ENCODE data around the gene EIF2S1. TPM values are rescaled to one million over a fixed set of nuclear protein-coding genes. Genes with fewer than 3 reads are reported as not detected.
"Not testable (repeated sequence)": the region's sequence is repeated elsewhere in the genome, so short reads cannot be mapped to it uniquely, and the experiment has no call there.

EIF2S1 gene
- total and polyA plus RNA-seq, 4 donors = 32.3 to 84.6 (median 70.1) TPM

DNA sequence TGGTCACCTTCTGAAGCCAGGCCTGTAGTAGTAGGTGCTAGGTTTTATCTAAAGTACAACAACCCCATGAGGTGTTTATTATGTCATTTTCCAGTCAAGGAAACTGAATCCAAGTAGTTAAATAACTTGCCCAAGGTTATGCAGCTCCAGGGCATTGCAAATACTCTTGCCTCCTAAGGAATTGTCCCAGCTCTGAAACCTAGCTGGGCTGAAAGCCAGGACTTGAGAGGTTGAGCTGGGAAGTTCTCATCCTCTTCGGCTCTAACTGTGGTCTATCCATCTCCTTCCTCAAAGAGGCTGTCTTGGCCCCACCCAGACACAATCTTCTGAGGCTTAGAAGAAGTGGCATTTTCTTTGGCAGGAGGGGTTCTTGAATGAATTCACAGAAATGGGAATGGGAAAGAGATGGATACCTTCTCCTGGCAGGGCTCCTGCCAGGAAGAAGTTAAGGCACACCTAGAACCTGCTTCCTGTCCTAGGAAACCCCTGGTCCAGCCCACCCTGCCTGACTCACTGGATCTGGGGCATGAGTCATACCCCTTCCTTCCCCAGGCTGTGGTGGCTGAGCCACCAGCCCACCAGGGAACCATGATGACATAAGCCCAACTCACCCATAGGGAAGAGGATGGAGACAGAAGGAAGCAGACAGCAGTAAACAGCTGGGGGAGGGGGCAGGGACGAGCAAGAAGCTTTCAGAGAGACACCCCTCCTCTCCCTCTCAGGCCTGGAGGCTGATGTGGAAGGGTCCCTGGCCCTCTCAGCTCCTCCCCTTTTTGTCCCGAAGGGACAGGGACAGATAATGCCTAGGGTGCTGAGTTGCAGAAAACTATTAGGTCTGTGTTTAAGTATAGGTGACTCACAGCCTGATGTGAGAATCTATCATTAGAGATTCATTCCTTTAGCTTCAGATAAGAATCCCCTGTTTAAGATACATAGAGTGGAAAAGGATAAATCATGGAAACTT, 54.0 kb downstream of the EIF2S1 start:
- TF ChIP-seq GABPA (IDR thresholded peaks at IDR 0.05 in 1 of 2, conservative IDR thresholded peaks at IDR 0.05 in 1 of 2) = no peak
- TF ChIP-seq SP1 (IDR thresholded peaks at IDR 0.05) = no peak
- TF ChIP-seq HNF4A (conservative IDR thresholded peaks at IDR 0.05) = no peak
- no peak for TF ChIP-seq JUND (IDR thresholded peaks at IDR 0.05)
- TF ChIP-seq TAF1 (conservative IDR thresholded peaks at IDR 0.05) = no peak
- no peak for TF ChIP-seq RAD21 (IDR thresholded peaks at IDR 0.05)
- no peak for TF ChIP-seq FOXA2 (IDR thresholded peaks at IDR 0.05)
- TF ChIP-seq, protein P1, sequence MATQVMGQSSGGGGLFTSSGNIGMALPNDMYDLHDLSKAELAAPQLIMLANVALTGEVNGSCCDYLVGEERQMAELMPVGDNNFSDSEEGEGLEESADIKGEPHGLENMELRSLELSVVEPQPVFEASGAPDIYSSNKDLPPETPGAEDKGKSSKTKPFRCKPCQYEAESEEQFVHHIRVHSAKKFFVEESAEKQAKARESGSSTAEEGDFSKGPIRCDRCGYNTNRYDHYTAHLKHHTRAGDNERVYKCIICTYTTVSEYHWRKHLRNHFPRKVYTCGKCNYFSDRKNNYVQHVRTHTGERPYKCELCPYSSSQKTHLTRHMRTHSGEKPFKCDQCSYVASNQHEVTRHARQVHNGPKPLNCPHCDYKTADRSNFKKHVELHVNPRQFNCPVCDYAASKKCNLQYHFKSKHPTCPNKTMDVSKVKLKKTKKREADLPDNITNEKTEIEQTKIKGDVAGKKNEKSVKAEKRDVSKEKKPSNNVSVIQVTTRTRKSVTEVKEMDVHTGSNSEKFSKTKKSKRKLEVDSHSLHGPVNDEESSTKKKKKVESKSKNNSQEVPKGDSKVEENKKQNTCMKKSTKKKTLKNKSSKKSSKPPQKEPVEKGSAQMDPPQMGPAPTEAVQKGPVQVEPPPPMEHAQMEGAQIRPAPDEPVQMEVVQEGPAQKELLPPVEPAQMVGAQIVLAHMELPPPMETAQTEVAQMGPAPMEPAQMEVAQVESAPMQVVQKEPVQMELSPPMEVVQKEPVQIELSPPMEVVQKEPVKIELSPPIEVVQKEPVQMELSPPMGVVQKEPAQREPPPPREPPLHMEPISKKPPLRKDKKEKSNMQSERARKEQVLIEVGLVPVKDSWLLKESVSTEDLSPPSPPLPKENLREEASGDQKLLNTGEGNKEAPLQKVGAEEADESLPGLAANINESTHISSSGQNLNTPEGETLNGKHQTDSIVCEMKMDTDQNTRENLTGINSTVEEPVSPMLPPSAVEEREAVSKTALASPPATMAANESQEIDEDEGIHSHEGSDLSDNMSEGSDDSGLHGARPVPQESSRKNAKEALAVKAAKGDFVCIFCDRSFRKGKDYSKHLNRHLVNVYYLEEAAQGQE (IDR thresholded peaks at IDR 0.05) = no peak
- TF ChIP-seq, protein P2, sequence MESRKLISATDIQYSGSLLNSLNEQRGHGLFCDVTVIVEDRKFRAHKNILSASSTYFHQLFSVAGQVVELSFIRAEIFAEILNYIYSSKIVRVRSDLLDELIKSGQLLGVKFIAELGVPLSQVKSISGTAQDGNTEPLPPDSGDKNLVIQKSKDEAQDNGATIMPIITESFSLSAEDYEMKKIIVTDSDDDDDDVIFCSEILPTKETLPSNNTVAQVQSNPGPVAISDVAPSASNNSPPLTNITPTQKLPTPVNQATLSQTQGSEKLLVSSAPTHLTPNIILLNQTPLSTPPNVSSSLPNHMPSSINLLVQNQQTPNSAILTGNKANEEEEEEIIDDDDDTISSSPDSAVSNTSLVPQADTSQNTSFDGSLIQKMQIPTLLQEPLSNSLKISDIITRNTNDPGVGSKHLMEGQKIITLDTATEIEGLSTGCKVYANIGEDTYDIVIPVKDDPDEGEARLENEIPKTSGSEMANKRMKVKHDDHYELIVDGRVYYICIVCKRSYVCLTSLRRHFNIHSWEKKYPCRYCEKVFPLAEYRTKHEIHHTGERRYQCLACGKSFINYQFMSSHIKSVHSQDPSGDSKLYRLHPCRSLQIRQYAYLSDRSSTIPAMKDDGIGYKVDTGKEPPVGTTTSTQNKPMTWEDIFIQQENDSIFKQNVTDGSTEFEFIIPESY (IDR thresholded peaks at IDR 0.05) = no peak
- no peak overlapping the region for H3K27ac ChIP-seq (ENCODE audit: low read depth in 1 of 2, low read length in 2 of 2)
- no peaks in the 10 kb centered on the region for H3K9me3 ChIP-seq (ENCODE audit: control insufficient read depth in 4 of 4, low read length in 3 of 4)
- peaks cover 4 to 15% (median 9%) of the 10 kb centered on the region in 4 donors for H3K4me1 ChIP-seq (ENCODE audit: control insufficient read depth in 4 of 4, insufficient read depth in 4 of 4, low read length in 3 of 4)
- no peaks in the 10 kb centered on the region for H3K36me3 ChIP-seq (ENCODE audit: control insufficient read depth in 4 of 4, insufficient read depth in 3 of 4, low read depth in 1 of 4, low read length in 3 of 4)
- no peak overlapping the region for H3K4me3 ChIP-seq (ENCODE audit: low read depth in 1 of 3, low read length in 3 of 3)
- 77% methylated on average over 3 of the region's 3 CpGs for WGBS
- H3K9ac ChIP-seq (ENCODE audit: low read depth in 1 of 2, low read length in 2 of 2) = no peak overlapping the region
- no peak for DNase-seq (ENCODE audit: low spot score)
- H3K27me3 ChIP-seq (ENCODE audit: control insufficient read depth in 4 of 4, insufficient read depth in 4 of 4, low read length in 3 of 4) = no peaks in the 10 kb centered on the region

DNA sequence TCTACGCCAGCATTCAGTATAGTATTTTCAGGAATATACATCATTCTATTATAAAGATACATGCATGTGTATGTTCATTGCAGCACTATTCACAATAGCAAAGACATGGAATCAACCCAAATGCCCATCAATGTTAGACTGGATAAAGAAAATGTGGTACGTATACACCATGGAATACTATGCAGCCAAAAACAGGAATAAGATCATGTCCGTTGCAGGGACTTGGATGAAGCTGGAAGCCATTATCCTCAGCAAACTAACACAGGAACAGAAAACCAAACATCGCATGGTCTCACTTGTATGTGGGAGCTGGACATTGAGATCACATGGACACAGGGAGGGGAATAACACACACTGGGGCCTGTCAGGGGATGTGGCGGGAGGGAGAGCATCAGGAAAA, 55.5 kb downstream of the EIF2S1 start:
- H3K9ac ChIP-seq (ENCODE audit: low read depth in 1 of 2, low read length in 2 of 2); H3K27me3 ChIP-seq (ENCODE audit: control insufficient read depth in 4 of 4, insufficient read depth in 4 of 4, low read length in 3 of 4); H3K9me3 ChIP-seq (ENCODE audit: control insufficient read depth in 4 of 4, low read length in 3 of 4); H3K4me3 ChIP-seq (ENCODE audit: low read depth in 1 of 3, low read length in 3 of 3); H3K27ac ChIP-seq (ENCODE audit: low read depth in 1 of 2, low read length in 2 of 2); H3K36me3 ChIP-seq (ENCODE audit: control insufficient read depth in 4 of 4, insufficient read depth in 3 of 4, low read depth in 1 of 4, low read length in 3 of 4); DNase-seq (ENCODE audit: low spot score): not testable (repeated sequence)
- peaks cover 4 to 13% (median 7%) of the 10 kb centered on the region in 4 donors for H3K4me1 ChIP-seq (ENCODE audit: control insufficient read depth in 4 of 4, insufficient read depth in 4 of 4, low read length in 3 of 4)
- 87% methylated on average over 5 of the region's 5 CpGs for WGBS

DNA sequence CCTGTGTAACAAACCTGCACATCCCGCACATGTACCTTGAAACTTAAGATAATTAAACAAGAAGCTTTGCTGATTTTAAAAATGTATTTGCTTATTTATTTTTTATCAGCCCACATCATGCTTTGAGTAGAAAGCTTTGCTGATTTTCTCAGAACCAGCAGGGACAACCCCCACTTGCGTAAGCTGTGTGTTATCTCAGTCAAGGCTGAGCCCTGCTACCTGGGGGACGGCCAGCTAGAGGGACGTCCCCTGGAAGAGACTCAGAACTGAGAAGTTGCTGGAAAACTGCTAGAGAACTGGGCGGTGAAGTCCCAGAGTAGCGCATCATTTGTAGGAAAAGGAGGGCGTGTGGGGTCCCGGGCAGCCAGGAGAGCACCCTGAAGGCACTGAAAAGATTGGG, 56.0 kb downstream of the EIF2S1 start:
- Histone ChIP-seq H3K4me1 (ENCODE audit: control insufficient read depth in 4 of 4, insufficient read depth in 4 of 4, low read length in 3 of 4) (peaks cover 4 to 10% (median 6%) of the 10 kb centered on the region in 4 donors), H3K36me3 (ENCODE audit: control insufficient read depth in 4 of 4, insufficient read depth in 3 of 4, low read depth in 1 of 4, low read length in 3 of 4) (no peaks in the 10 kb centered on the region), H3K4me3 (ENCODE audit: low read depth in 1 of 3, low read length in 3 of 3) (no peak overlapping the region), H3K27me3 (ENCODE audit: control insufficient read depth in 4 of 4, insufficient read depth in 4 of 4, low read length in 3 of 4) (no peaks in the 10 kb centered on the region), H3K9me3 (ENCODE audit: control insufficient read depth in 4 of 4, low read length in 3 of 4) (no peaks in the 10 kb centered on the region), H3K27ac (ENCODE audit: low read depth in 1 of 2, low read length in 2 of 2) (no peak overlapping the region), H3K9ac (ENCODE audit: low read depth in 1 of 2, low read length in 2 of 2) (no peak overlapping the region)
- peak; percentile 63 for DNase-seq (ENCODE audit: low spot score)
- WGBS = 37% methylated on average over 8 of the region's 8 CpGs
- TF ChIP-seq HNF4A (conservative IDR thresholded peaks at IDR 0.05) (peak; percentile 25 to 51), HNF4G (IDR thresholded peaks at IDR 0.05) (no peak), RXRA (IDR thresholded peaks at IDR 0.05) (peak in 1 of 2 donors; percentile 49), EGR1 (IDR thresholded peaks at IDR 0.05; ENCODE audit: low read depth in 2 of 2) (no peak), RAD21 (IDR thresholded peaks at IDR 0.05) (no peak), NR2F2 (IDR thresholded peaks at IDR 0.05) (no peak), JUND (IDR thresholded peaks at IDR 0.05) (peak in 1 of 2 donors; percentile 35), SP1 (IDR thresholded peaks at IDR 0.05) (no peak)
- TF ChIP-seq, protein P1 (IDR thresholded peaks at IDR 0.05) = no peak
- TF ChIP-seq, protein P2 (IDR thresholded peaks at IDR 0.05) = no peak
- TF ChIP-seq, protein P3, sequence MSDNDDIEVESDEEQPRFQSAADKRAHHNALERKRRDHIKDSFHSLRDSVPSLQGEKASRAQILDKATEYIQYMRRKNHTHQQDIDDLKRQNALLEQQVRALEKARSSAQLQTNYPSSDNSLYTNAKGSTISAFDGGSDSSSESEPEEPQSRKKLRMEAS (IDR thresholded peaks at IDR 0.05) = no peak

All from liver (tissue), 9 donors.